ENCODE measurements around the gene SHISA5.
"Not testable (repeated sequence)": the region's sequence is repeated elsewhere in the genome, so short reads cannot be mapped to it uniquely, and the experiment has no call there.

SHISA5 gene

DNA sequence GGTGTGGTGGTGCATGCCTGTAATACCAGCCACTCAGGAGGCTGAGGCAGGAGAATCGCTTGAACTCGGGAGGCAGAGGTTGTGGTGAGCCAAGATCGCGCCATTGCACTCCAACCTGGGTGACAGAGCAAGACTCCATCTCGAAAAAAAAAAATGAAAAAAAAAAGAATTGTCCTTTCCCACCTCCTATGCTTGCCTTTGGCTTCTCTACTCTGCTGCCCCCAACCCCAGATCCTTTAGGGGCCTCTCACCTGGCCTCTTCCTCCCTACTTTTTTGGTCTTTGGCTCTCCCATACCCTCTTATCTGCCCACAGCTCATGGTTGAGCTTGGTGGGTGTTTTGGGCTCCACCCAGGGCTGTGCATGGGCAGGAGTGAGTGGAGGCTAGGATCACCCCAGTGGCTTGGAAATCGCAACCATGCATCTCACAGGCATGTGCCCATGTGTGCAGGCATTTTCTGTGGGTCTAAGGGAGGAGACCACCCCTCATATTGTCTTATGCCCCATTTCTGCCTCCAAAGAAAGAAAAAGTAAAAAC, 2.1 kb upstream of the SHISA5 start:
- no peak for DNase-seq
- no peaks in the 10 kb centered on the region for H3K27me3 Mint-ChIP-seq
- H3K9me3 Mint-ChIP-seq = no peaks in the 10 kb centered on the region
- no peak for ATAC-seq
- H3K27ac Mint-ChIP-seq = no peak overlapping the region
- H3K36me3 Mint-ChIP-seq (ENCODE audit: low read depth) = no peaks in the 10 kb centered on the region
- H3K4me3 Mint-ChIP-seq = no peak overlapping the region
- H3K4me1 Mint-ChIP-seq = peaks cover 44% of the 10 kb centered on the region

GRCh38 chr3:48505146-48505545, 1.2 kb upstream of the SHISA5 start:
- no peak for DNase-seq
- ATAC-seq = no peak
- Mint-ChIP-seq H3K9me3 (no peaks in the 10 kb centered on the region), H3K36me3 (ENCODE audit: low read depth) (peaks cover 2% of the 10 kb centered on the region), H3K27me3 (no peaks in the 10 kb centered on the region), H3K27ac (no peak overlapping the region), H3K4me1 (peaks cover 44% of the 10 kb centered on the region), H3K4me3 (peak overlapping the region; percentile 77)

GRCh38 chr3:48503401-48504050, 448 bp downstream of the SHISA5 start:
- peaks cover 44% of the 10 kb centered on the region for H3K4me1 Mint-ChIP-seq
- peaks cover 7% of the 10 kb centered on the region for H3K36me3 Mint-ChIP-seq (ENCODE audit: low read depth)
- ATAC-seq (no peak), DNase-seq (peak; percentile 41)
- H3K9me3 Mint-ChIP-seq = no peaks in the 10 kb centered on the region
- H3K4me3 Mint-ChIP-seq = peak overlapping the region; percentile 77
- no peaks in the 10 kb centered on the region for H3K27me3 Mint-ChIP-seq
- H3K27ac Mint-ChIP-seq = peak overlapping the region; percentile 54

DNA sequence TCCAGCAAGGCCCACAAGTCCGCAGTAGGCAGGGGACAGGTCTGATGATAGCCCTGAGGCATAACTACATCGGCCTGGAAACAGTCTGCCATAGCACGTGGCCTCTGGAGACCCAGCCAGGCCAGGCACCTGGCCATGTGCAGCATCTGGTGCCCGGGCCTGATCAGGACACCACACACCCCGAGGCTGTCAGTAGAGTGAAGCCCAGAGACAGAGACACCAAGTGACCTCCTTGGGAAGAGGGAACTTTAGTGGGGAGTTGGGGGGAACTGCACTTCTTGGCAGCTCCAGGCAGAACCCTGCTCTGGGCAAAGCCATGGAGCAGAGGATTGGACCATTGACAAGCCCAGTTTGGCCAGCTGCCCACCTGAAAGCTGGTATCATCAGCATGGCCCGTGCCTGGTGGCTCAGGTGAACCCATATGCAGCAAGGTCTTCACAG, 1.2 kb downstream of the SHISA5 start:
- H3K4me1 Mint-ChIP-seq = peaks cover 39% of the 10 kb centered on the region
- no peaks in the 10 kb centered on the region for H3K9me3 Mint-ChIP-seq
- ATAC-seq (no peak), DNase-seq (no peak)
- H3K27ac Mint-ChIP-seq = peak overlapping the region; percentile 54
- H3K4me3 Mint-ChIP-seq = peak overlapping the region; percentile 77
- H3K27me3 Mint-ChIP-seq = no peaks in the 10 kb centered on the region
- peaks cover 12% of the 10 kb centered on the region for H3K36me3 Mint-ChIP-seq (ENCODE audit: low read depth)

DNA sequence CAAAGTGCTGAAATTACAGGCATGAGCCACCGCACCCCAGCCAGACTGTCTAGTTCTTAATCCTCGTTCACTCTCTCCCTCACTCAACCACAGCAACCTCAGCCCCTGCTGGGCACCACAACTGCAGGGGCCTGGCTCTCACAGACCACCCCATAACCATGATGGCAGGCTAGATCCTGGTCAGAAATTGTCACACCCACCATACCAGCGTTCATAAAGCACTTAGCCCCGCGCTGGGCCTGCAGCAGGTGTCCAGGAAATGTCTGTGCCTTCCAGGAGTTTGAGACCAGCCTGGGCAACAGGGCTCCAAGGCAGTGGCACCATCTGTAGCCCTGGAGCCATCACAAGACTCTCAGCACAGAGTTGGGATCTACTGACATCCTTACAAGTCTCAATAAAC, 1.9 kb downstream of the SHISA5 start:
- H3K27ac Mint-ChIP-seq = no peak overlapping the region
- H3K27me3 Mint-ChIP-seq = no peaks in the 10 kb centered on the region
- no peaks in the 10 kb centered on the region for H3K9me3 Mint-ChIP-seq
- H3K4me3 Mint-ChIP-seq = peak overlapping the region; percentile 77
- no peak for ATAC-seq
- peaks cover 15% of the 10 kb centered on the region for H3K36me3 Mint-ChIP-seq (ENCODE audit: low read depth)
- no peak for DNase-seq
- peaks cover 33% of the 10 kb centered on the region for H3K4me1 Mint-ChIP-seq

DNA sequence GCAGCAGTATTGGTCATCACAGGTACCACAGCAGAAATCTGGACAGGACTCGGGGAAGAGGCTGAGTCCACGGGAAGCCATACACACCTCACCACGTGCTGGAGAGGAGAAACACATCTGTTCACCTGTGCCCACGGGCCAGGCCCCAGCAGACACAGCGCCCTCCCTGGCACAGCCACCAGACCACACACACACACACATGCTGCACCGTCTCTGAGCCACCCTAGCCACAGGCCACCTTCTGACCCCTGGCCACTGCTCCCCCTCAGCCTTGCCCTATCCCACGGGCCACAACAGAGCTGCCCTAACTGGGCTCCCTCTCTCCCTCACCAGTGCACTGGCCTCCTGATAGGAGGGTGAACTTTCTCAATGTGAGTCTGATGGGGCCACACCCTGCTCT, 2.8 kb downstream of the SHISA5 start:
- H3K9me3 Mint-ChIP-seq = no peaks in the 10 kb centered on the region

DNA sequence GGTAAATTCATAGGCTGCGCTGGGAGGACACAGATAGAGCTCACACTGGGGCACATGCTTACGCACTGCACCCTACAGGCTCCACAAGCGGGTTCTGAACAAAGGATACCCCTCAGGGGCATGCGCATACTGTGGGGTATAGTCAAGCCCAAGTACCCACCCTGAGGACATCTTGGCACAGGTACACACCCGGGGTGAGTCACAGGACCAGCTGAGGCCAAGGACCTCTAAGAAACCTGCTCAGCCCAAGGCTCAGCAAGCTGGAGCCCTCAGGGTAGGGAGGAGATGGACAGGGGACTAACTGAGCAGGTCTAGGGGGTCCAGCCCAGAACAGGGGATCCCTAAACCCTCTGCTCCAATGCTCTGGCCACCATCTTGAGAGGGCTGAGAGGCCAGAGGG, 3.3 kb downstream of the SHISA5 start:
- ATAC-seq (no peak), DNase-seq (no peak)
- Mint-ChIP-seq H3K4me3 (no peak overlapping the region), H3K27ac (no peak overlapping the region), H3K4me1 (peaks cover 24% of the 10 kb centered on the region), H3K36me3 (ENCODE audit: low read depth) (peaks cover 15% of the 10 kb centered on the region), H3K9me3 (no peaks in the 10 kb centered on the region), H3K27me3 (no peaks in the 10 kb centered on the region)

More for the DNA sequence above, 2.8 kb downstream of the SHISA5 start:
- no peak for DNase-seq
- Mint-ChIP-seq H3K36me3 (ENCODE audit: low read depth) (peaks cover 15% of the 10 kb centered on the region), H3K4me1 (peaks cover 27% of the 10 kb centered on the region), H3K27me3 (no peaks in the 10 kb centered on the region), H3K4me3 (no peak overlapping the region), H3K27ac (no peak overlapping the region)
- ATAC-seq = no peak

DNA sequence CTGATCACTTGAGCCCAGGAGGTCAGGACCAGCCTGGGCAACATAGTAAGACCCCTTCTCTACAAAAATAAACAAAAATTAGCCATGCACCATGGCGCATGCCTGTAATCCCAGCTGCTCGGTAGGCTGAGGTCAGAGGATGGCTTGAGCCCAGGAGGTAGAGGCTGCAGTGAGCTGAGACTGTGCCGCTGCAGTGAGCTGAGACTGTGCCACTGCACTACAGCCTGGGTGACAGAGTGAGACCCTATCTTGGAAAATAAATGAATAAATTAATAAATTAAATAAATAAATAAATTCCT, 10.8 kb downstream of the SHISA5 start:
- DNase-seq = no peak
- Mint-ChIP-seq H3K4me1 (no peaks in the 10 kb centered on the region), H3K27me3 (no peaks in the 10 kb centered on the region), H3K27ac (no peak overlapping the region), H3K36me3 (ENCODE audit: low read depth) (peaks cover 7% of the 10 kb centered on the region), H3K4me3 (no peak overlapping the region), H3K9me3 (no peaks in the 10 kb centered on the region)
- ATAC-seq = no peak

GRCh38 chr3:48492461-48493202, 11.3 kb downstream of the SHISA5 start:
- Mint-ChIP-seq H3K4me3 (no peak overlapping the region), H3K9me3 (no peaks in the 10 kb centered on the region), H3K27me3 (no peaks in the 10 kb centered on the region), H3K36me3 (ENCODE audit: low read depth) (peaks cover 4% of the 10 kb centered on the region), H3K4me1 (no peaks in the 10 kb centered on the region), H3K27ac (no peak overlapping the region)
- DNase-seq (no peak), ATAC-seq (no peak)

DNA sequence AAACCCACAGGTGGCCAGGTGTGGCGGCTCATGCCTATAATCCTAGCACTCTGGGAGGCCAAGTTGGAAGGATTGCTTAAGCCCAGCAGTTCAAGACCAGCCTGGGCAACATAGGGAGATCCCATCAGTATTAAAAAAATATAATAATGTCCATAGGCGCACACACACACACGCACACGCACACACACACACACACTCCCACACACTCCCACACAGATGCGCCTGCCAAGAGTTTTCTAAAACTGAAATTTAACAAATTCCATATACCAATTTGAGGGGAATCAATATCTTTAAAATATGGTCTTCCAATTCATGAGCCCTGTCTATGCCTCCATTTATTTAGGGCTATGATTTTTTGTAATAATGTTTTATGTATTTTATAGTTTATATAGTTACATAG, 17.0 kb downstream of the SHISA5 start:
- H3K4me3 Mint-ChIP-seq = no peak overlapping the region
- no peaks in the 10 kb centered on the region for H3K27me3 Mint-ChIP-seq
- no peaks in the 10 kb centered on the region for H3K36me3 Mint-ChIP-seq (ENCODE audit: low read depth)
- H3K9me3 Mint-ChIP-seq = no peaks in the 10 kb centered on the region
- no peaks in the 10 kb centered on the region for H3K4me1 Mint-ChIP-seq
- no peak overlapping the region for H3K27ac Mint-ChIP-seq
- ATAC-seq (no peak), DNase-seq (no peak)

DNA sequence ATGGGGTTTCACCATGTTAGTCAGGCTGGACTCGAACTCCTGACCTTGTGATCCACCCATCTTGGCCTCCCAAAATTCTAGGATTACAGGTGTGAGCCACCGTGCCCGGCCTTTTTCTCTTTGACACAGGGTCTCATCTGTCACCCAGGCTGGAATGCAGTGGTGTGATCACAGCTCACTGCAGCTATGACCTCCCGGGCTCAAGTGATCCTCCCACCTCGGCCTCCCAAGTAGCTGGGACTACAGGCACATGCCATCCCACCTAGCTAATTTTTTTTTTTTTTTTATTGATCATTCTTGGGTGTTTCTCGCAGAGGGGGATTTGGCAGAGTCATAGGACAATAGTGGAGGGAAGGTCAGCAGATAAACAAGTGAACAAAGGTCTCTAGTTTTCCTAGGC, 21.2 kb downstream of the SHISA5 start:
- not testable (repeated sequence) for DNase-seq; H3K9me3 Mint-ChIP-seq; H3K36me3 Mint-ChIP-seq (ENCODE audit: low read depth); ATAC-seq; H3K27ac Mint-ChIP-seq; H3K4me3 Mint-ChIP-seq; H3K27me3 Mint-ChIP-seq
- peaks cover 25% of the 10 kb centered on the region for H3K4me1 Mint-ChIP-seq

DNA sequence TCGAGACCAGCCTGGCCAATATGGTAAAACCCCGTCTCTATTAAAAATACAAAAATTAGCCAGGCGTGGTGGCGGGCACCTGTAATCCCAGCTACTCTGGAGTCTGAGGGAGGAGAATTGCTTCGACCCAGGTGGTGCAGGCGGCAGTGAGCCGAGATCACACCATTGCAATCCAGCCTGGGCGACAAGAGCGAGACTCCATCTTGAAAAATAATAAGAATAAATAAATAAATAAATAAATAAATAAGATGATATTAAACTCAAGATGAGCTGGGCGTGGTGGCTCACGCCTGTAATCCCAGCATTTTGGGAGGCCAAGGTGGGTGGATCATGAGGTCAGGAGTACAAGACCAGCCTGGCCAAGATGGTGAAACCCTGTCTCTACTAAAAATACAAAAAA, 23.1 kb downstream of the SHISA5 start:
- not testable (repeated sequence) for H3K36me3 Mint-ChIP-seq (ENCODE audit: low read depth); H3K9me3 Mint-ChIP-seq; H3K4me3 Mint-ChIP-seq; ATAC-seq; DNase-seq; H3K27ac Mint-ChIP-seq; H3K27me3 Mint-ChIP-seq
- H3K4me1 Mint-ChIP-seq = peaks cover 35% of the 10 kb centered on the region

- Mint-ChIP-seq H3K27ac (peak overlapping the region; percentile 91), H3K36me3 (ENCODE audit: low read depth) (peaks cover 2% of the 10 kb centered on the region), H3K9me3 (no peaks in the 10 kb centered on the region), H3K4me3 (peak overlapping the region; percentile 70), H3K4me1 (peaks cover 39% of the 10 kb centered on the region), H3K27me3 (no peaks in the 10 kb centered on the region)
- DNase-seq = peak; percentile 57
- peak; percentile 76 for ATAC-seq
These were observed 25.1 kb downstream of the SHISA5 start for GRCh38 chr3:48478626-48479555.

DNA sequence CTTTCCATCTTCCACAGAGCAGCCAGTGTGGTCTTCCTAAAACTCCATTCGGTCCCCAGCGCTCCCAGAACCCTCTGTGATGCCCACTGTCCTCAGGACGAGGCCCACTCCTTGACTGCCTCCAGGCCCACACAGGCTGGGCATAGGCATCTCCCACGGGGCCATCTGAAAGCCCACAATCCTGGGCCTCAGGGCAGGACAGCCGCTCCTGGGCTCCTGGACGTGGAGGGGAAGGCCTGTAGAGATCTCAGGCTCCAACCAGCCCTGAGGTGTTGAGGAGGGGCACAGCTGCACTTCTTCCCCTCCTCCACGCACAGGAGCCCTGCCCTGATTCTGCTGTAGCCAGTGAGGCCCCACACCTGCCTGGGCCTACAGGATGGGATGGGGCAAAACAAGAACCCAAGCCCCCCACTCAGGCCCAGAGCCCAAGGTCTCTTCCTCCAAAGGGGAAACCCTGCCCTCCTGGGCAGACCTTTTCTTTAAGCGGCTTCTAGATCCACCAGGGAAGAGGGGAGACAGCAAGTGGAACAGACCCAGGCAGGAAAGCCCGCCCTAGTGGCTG, 25.9 kb downstream of the SHISA5 start:
- ATAC-seq (no peak), DNase-seq (no peak)
- no peaks in the 10 kb centered on the region for H3K27me3 Mint-ChIP-seq
- H3K27ac Mint-ChIP-seq = peak overlapping the region; percentile 91
- H3K9me3 Mint-ChIP-seq = no peaks in the 10 kb centered on the region
- H3K36me3 Mint-ChIP-seq (ENCODE audit: low read depth) = peaks cover 2% of the 10 kb centered on the region
- H3K4me1 Mint-ChIP-seq = peaks cover 48% of the 10 kb centered on the region
- peak overlapping the region; percentile 70 for H3K4me3 Mint-ChIP-seq
